Mesenchymal stem cell (in vitro differentiated cells and primary cell): ENCODE measurements around the gene SERINC5.
A peak's percentile ranks its signal among the peaks of the same experiment; 100 is the strongest.

ENCODE experiments used
- DNase-seq: peaks from one replicate; pipeline ENCODE4 v3.0.0-alpha.2; 2013
- H2AFZ ChIP-seq: one replicate; pipeline ENCODE4 v1.6.1; 2013; ENCODE audit warnings: low read depth, mild to moderate bottlenecking, control low read depth, inconsistent platforms, low read length, moderate library complexity
- H2AK5ac ChIP-seq: 2 replicates; pipeline ENCODE4 v1.6.1; 2013; ENCODE audit warnings: low read length, moderate library complexity, mild to moderate bottlenecking, inconsistent platforms; ENCODE audit not compliant: severe bottlenecking
- H2BK120ac ChIP-seq: one replicate; pipeline ENCODE4 v1.6.1; 2013; ENCODE audit warnings: low read depth, mild to moderate bottlenecking, inconsistent platforms, low read length, moderate library complexity
- H2BK12ac ChIP-seq, 2 experiments: one replicate each; pipeline ENCODE4 v1.6.1; 2013; ENCODE audit warnings: inconsistent platforms in 2 of 2, low read length in 2 of 2, mild to moderate bottlenecking in 2 of 2, moderate library complexity in 2 of 2, control low read depth in 1 of 2
- H2BK15ac ChIP-seq: one replicate; pipeline ENCODE4 v1.6.1; 2013; ENCODE audit warnings: mild to moderate bottlenecking, low read depth, inconsistent platforms; ENCODE audit not compliant: poor library complexity, severe bottlenecking
- H2BK5ac ChIP-seq: 2 replicates; pipeline ENCODE4 v1.6.1; 2013; ENCODE audit warnings: low read depth, mild to moderate bottlenecking, low read length, control low read depth, inconsistent platforms; ENCODE audit not compliant: poor library complexity, severe bottlenecking
- H3K14ac ChIP-seq, 2 experiments: one replicate each; pipeline ENCODE4 v1.6.1; 2013; ENCODE audit warnings: inconsistent platforms in 2 of 2, low read length in 2 of 2, control low read depth in 1 of 2, mild to moderate bottlenecking in 1 of 2, moderate library complexity in 1 of 2
- H3K18ac ChIP-seq, 2 experiments: one replicate each; pipeline ENCODE4 v1.6.1; 2013; ENCODE audit warnings: inconsistent platforms in 2 of 2, low read length in 2 of 2, control low read depth in 1 of 2, low read depth in 1 of 2, mild to moderate bottlenecking in 1 of 2
- H3K23ac ChIP-seq, 2 experiments: one replicate each; pipeline ENCODE4 v1.6.1; 2013; ENCODE audit warnings: inconsistent platforms in 2 of 2, low read length in 2 of 2, mild to moderate bottlenecking in 2 of 2, moderate library complexity in 2 of 2, control low read depth in 1 of 2
- H3K27ac ChIP-seq: 2 replicates; pipeline ENCODE4 v1.5.1; 2013; ENCODE audit warnings: mild to moderate bottlenecking, moderate library complexity, low read length, control low read depth, inconsistent platforms; ENCODE audit not compliant: poor library complexity, severe bottlenecking
- H3K27me3 ChIP-seq, 2 experiments: 2 replicates each; pipeline versions ENCODE4 v1.6.1 to v1.7.0; 2013; ENCODE audit warnings: low read length in 2 of 2, mild to moderate bottlenecking in 2 of 2, moderate library complexity in 2 of 2, control low read depth in 1 of 2, inconsistent platforms in 1 of 2; ENCODE audit not compliant: control insufficient read depth in 1 of 2, insufficient read depth in 1 of 2
- H3K36me3 ChIP-seq, 2 experiments: 2 replicates each; pipeline versions ENCODE4 v1.6.1 to v1.7.0; 2013; ENCODE audit warnings: low read length in 2 of 2, control low read depth in 1 of 2, inconsistent platforms in 1 of 2, low read depth in 1 of 2, mild to moderate bottlenecking in 1 of 2; ENCODE audit not compliant: insufficient read depth in 2 of 2, control insufficient read depth in 1 of 2
- H3K4ac ChIP-seq, 2 experiments: one replicate each; pipeline ENCODE4 v1.6.1; 2013; ENCODE audit warnings: inconsistent platforms in 2 of 2, low read length in 2 of 2, mild to moderate bottlenecking in 2 of 2, moderate library complexity in 2 of 2, control low read depth in 1 of 2, low read depth in 1 of 2
- H3K4me1 ChIP-seq: 2 replicates; pipeline ENCODE4 v1.6.1; 2013; ENCODE audit warnings: low read depth, low read length, control low read depth; ENCODE audit not compliant: control insufficient read depth, insufficient read depth
- H3K4me2 ChIP-seq: 2 replicates; pipeline ENCODE4 v1.6.1; 2013; ENCODE audit warnings: low read length, mild to moderate bottlenecking, inconsistent platforms; ENCODE audit not compliant: poor library complexity, severe bottlenecking
- H3K4me3 ChIP-seq, 2 experiments: 2 replicates each; pipeline versions ENCODE4 v1.5.1 to v1.7.0; 2013; ENCODE audit warnings: low read length in 2 of 2, mild to moderate bottlenecking in 2 of 2, control low read depth in 1 of 2, low read depth in 1 of 2; ENCODE audit not compliant: insufficient read depth in 1 of 2
- H3K79me1 ChIP-seq: replicated peaks from 2 replicates; pipeline ENCODE4 v1.6.1; 2013; ENCODE audit warnings: mild to moderate bottlenecking, control low read depth, low read length, inconsistent platforms; ENCODE audit not compliant: poor library complexity, severe bottlenecking
- H3K9ac ChIP-seq: 2 replicates; pipeline ENCODE4 v1.7.0; 2013; ENCODE audit warnings: mild to moderate bottlenecking, low read length, moderate library complexity
- H3K9me3 ChIP-seq: 2 replicates; pipeline ENCODE4 v1.7.0; 2013; ENCODE audit warnings: mild to moderate bottlenecking, low read length; ENCODE audit not compliant: control insufficient read depth
- H4K8ac ChIP-seq: one replicate; pipeline ENCODE4 v1.6.1; 2013; ENCODE audit warnings: inconsistent platforms, mild to moderate bottlenecking, low read length, moderate library complexity
- H4K91ac ChIP-seq: one replicate; pipeline ENCODE4 v1.6.1; 2013; ENCODE audit warnings: mild to moderate bottlenecking, low read length, inconsistent platforms
- WGBS: methylation state at CpG from one replicate; pipeline ENCODE4 v1.1.7; 2013; ENCODE audit warnings: mixed read lengths; 5-methylcytosine and 5-hydroxymethylcytosine counted together

The SERINC5 gene

DNA sequence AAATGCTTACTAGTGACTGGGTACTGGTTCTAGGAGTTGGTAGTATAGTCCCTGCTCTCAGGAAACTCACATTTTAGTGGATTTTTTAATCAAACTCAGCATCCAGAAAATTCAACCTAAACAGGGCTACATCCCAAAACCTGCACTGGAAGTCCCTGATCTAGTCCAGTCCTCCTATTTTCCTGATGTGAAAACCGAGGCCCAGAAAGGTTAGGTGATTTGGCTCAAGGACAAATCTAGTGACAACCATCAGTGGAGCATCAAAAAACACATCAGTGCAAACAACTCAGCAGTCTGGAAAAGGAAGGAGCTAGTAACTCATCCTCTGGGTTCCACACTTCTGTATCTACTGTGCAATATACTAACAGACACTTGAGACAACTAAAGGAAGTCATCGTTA, 38.2 kb downstream of the SERINC5 start:
- H2BK15ac ChIP-seq, result no peak overlapping the region
- no peak overlapping the region for H3K4me2 ChIP-seq
- H3K4me1 ChIP-seq, result peaks cover 13% of the 10 kb centered on the region
- H3K79me1 ChIP-seq, result peaks cover 19% of the 10 kb centered on the region
- no peak overlapping the region for H3K4me3 ChIP-seq
- no peak overlapping the region for H2AK5ac ChIP-seq
- no peak overlapping the region for H3K23ac ChIP-seq
- H3K27me3 ChIP-seq, result no peaks in the 10 kb centered on the region
- no peak overlapping the region for H3K27ac ChIP-seq
- H2BK5ac ChIP-seq, result no peak overlapping the region
- no peak overlapping the region for H4K91ac ChIP-seq
- no peak overlapping the region for H3K18ac ChIP-seq
- no peak overlapping the region for H3K14ac ChIP-seq
- H4K8ac ChIP-seq, result no peak overlapping the region
- no peak overlapping the region for H2BK120ac ChIP-seq
- H2AFZ ChIP-seq, result no peak overlapping the region
- no peak overlapping the region for H3K4ac ChIP-seq
- 53% methylated on average over 2 of the region's 2 CpGs for WGBS
- H3K9ac ChIP-seq, result no peak overlapping the region
- no peaks in the 10 kb centered on the region for H3K36me3 ChIP-seq
- DNase-seq, result no peak
- no peaks in the 10 kb centered on the region for H3K9me3 ChIP-seq
- no peak overlapping the region for H2BK12ac ChIP-seq

GRCh38 chr5:80216753-80217596, 38.9 kb downstream of the SERINC5 start:
- H2AFZ ChIP-seq, result no peak overlapping the region
- no peak overlapping the region for H4K91ac ChIP-seq
- no peaks in the 10 kb centered on the region for H3K36me3 ChIP-seq
- no peak overlapping the region for H3K4ac ChIP-seq
- no peak overlapping the region for H3K18ac ChIP-seq
- no peaks in the 10 kb centered on the region for H3K9me3 ChIP-seq
- H2AK5ac ChIP-seq, result no peak overlapping the region
- no peak overlapping the region for H2BK120ac ChIP-seq
- no peak overlapping the region for H3K23ac ChIP-seq
- no peak overlapping the region for H2BK5ac ChIP-seq
- no peak overlapping the region for H2BK12ac ChIP-seq
- H3K27me3 ChIP-seq, result no peaks in the 10 kb centered on the region
- H3K9ac ChIP-seq, result no peak overlapping the region
- H3K14ac ChIP-seq, result no peak overlapping the region
- peaks cover 13% of the 10 kb centered on the region for H3K4me1 ChIP-seq
- no peak overlapping the region for H3K4me2 ChIP-seq
- no peak overlapping the region for H3K27ac ChIP-seq
- H2BK15ac ChIP-seq, result peak overlapping the region; percentile 67
- WGBS, result 95% methylated on average over 8 of the region's 12 CpGs
- no peak for DNase-seq
- peaks cover 21% of the 10 kb centered on the region for H3K79me1 ChIP-seq
- H3K4me3 ChIP-seq, result no peak overlapping the region
- H4K8ac ChIP-seq, result no peak overlapping the region

DNA sequence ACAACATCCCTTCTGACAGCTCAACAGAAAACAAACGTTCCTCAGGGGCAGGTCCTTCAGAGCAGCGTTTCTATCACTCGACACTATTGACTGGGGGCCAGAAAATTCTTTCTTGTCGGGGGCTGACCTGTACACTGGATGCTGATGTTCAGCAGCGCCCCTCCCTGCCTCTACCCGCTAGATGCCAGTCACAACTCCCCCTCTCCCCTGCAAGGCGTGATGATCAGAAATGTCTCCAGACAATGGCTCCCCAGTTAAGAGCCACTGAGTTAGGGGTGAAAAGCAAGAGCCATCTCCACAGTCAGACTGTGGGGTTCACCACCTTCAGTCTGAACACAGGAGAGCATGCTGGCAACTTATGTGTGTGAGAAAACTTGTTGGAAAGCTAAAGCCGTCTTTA, 39.8 kb downstream of the SERINC5 start:
- no peak overlapping the region for H3K4me3 ChIP-seq
- H3K4ac ChIP-seq, result no peak overlapping the region
- H2AK5ac ChIP-seq, result no peak overlapping the region
- no peak overlapping the region for H4K8ac ChIP-seq
- no peaks in the 10 kb centered on the region for H3K9me3 ChIP-seq
- WGBS, result 92% methylated on average over 8 of the region's 8 CpGs
- peaks cover 24% of the 10 kb centered on the region for H3K79me1 ChIP-seq
- H4K91ac ChIP-seq, result no peak overlapping the region
- no peak overlapping the region for H3K14ac ChIP-seq
- no peak overlapping the region for H2BK5ac ChIP-seq
- no peak overlapping the region for H3K23ac ChIP-seq
- H3K36me3 ChIP-seq, result no peaks in the 10 kb centered on the region
- H3K27me3 ChIP-seq, result no peaks in the 10 kb centered on the region
- H2AFZ ChIP-seq, result no peak overlapping the region
- no peak overlapping the region for H3K18ac ChIP-seq
- H3K27ac ChIP-seq, result no peak overlapping the region
- no peak overlapping the region for H2BK120ac ChIP-seq
- no peak overlapping the region for H2BK15ac ChIP-seq
- H3K4me1 ChIP-seq, result peaks cover 13% of the 10 kb centered on the region
- DNase-seq, result no peak
- no peak overlapping the region for H2BK12ac ChIP-seq
- H3K4me2 ChIP-seq, result no peak overlapping the region
- H3K9ac ChIP-seq, result no peak overlapping the region

DNA sequence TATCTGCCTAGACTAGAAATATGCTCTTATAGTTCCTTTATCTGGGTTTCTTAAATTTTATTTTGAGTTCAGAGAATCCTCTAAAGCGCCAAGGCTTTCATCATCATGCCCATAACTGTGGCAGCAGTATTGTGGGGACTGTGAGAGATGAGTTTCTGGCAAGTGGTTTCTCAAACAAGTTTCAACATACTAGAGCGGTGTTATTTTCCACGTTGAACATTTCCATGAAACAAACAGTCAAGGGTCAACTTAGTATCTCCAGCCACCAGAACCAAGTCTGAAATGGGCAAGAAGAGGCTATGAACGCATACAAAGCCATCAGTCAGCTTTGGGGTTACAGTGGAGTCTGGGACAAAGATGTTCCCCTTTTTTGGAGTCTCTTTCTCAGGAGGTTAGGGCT, 40.3 kb downstream of the SERINC5 start:
- 90% methylated on average over 4 of the region's 4 CpGs for WGBS
- Histone ChIP-seq H3K27me3 (no peaks in the 10 kb centered on the region), H3K9me3 (no peaks in the 10 kb centered on the region), H3K79me1 (peaks cover 21% of the 10 kb centered on the region), H2BK12ac (no peak overlapping the region), H3K23ac (no peak overlapping the region), H2BK15ac (no peak overlapping the region), H2BK120ac (no peak overlapping the region), H2BK5ac (no peak overlapping the region), H4K91ac (no peak overlapping the region), H3K18ac (no peak overlapping the region), H4K8ac (no peak overlapping the region), H3K4ac (no peak overlapping the region), H3K4me3 (no peak overlapping the region), H3K4me1 (peaks cover 9% of the 10 kb centered on the region), H3K9ac (no peak overlapping the region), H3K27ac (no peak overlapping the region), H2AK5ac (no peak overlapping the region), H3K36me3 (no peaks in the 10 kb centered on the region), H3K4me2 (no peak overlapping the region), H3K14ac (no peak overlapping the region), H2AFZ (no peak overlapping the region)
- no peak for DNase-seq
